Ascending aorta (tissue), 2 donors: ENCODE data around the gene NPTX1. TPM values are rescaled to one million over a fixed set of nuclear protein-coding genes. Genes with fewer than 3 reads are reported as not detected.
A peak's percentile ranks its signal among the peaks of the same experiment; 100 is the strongest.

Experiments used
- DNase-seq, 2 donors: peaks; one replicate each; pipeline ENCODE4 v3.0.0-alpha.2; 2019; ENCODE audit warnings: low spot score in 2 of 2
- H3K27ac ChIP-seq, 2 donors: fragments of 200-600 bp; sonication (generic); one replicate each; pipeline ENCODE4 v1.5.1; 2016 to 2017; ENCODE audit warnings: mild to moderate bottlenecking in 1 of 2
- H3K27me3 ChIP-seq: fragments of 200-600 bp; sonication (generic); one replicate; pipeline ENCODE4 v1.5.1; 2017
- H3K36me3 ChIP-seq, 2 donors: fragments of 200-600 bp; sonication (generic); one replicate each; pipeline ENCODE4 v1.5.1; 2016
- H3K4me1 ChIP-seq, 2 donors: fragments of 200-600 bp; sonication (generic); one replicate each; pipeline ENCODE4 v1.5.1; 2016 to 2017; ENCODE audit warnings: mild to moderate bottlenecking in 1 of 2
- H3K4me3 ChIP-seq, 2 donors: fragments of 200-600 bp; sonication (generic); one replicate each; pipeline ENCODE4 v1.5.1; 2016 to 2017; ENCODE audit warnings: mild to moderate bottlenecking in 1 of 2
- H3K9me3 ChIP-seq, 2 donors: fragments of 200-600 bp; sonication (generic); one replicate each; pipeline ENCODE4 v1.5.1; 2016
- intact Hi-C: fragments of 100-400 bp; cut with DNase I; formaldehyde crosslinking; loops from one replicate; pipeline ENCODE4 v1.15.1; 2023
- total RNA-seq: library from RNA; depleted of rRNA; stranded (reverse); fragments of >200 nt; gene quantifications from one replicate; pipeline ENCODE4 v1.1.0, GENCODE V29; 2016
- TF ChIP-seq, protein P1 (sequence below), 3 experiments: fragments of 200-600 bp in 2 of 3; fragments of 450-650 bp in 1 of 3; sonication (generic) in 2 of 3; IDR thresholded peaks; one replicate each; pipeline ENCODE4 v1.5.1; 2016 to 2019; ENCODE audit warnings: antibody characterized with exemption in 3 of 3, mild to moderate bottlenecking in 1 of 3, moderate library complexity in 1 of 3

The NPTX1 gene
- total RNA-seq, 1 donor from 2014 or later = not detected

DNA sequence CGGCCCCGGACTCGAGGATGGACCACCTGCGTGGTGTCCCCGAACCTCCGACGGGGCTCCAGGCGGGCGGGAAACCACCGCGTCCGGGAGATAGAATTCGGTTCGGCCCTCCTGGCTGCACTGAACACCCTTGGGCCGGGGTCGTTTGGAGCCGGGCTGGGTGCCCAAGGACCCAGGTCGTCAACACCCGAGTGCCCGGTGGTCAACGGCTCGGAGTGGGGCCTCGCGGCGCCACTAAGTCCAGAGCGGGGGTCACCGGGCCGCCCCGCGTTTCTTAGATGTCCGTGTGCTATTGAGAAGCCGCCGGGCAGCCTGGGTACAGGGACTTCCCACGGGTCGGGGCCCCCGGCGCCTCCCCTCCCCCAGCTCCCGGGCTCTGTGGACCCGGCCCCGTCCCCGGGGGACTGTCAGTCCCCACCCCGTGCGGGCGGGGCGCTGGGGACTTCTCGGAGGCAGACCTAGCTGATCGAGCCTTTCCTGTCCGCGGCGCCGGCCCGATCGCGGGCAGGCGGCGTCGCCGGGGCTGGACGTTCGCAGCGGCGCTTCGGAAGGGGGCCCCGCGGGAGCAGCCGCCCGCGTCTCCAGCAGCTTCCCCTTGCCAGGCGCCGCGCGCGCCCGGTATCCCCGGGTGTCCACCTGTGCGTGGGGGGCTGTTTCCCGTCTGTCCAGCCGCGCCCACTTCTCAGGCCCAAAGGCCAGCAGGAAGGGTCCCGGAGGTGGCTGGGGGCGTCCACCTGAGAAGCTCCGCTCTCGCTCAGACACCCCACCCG, 655 bp upstream of the NPTX1 start:
- TF ChIP-seq, protein P1, sequence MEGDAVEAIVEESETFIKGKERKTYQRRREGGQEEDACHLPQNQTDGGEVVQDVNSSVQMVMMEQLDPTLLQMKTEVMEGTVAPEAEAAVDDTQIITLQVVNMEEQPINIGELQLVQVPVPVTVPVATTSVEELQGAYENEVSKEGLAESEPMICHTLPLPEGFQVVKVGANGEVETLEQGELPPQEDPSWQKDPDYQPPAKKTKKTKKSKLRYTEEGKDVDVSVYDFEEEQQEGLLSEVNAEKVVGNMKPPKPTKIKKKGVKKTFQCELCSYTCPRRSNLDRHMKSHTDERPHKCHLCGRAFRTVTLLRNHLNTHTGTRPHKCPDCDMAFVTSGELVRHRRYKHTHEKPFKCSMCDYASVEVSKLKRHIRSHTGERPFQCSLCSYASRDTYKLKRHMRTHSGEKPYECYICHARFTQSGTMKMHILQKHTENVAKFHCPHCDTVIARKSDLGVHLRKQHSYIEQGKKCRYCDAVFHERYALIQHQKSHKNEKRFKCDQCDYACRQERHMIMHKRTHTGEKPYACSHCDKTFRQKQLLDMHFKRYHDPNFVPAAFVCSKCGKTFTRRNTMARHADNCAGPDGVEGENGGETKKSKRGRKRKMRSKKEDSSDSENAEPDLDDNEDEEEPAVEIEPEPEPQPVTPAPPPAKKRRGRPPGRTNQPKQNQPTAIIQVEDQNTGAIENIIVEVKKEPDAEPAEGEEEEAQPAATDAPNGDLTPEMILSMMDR (IDR thresholded peaks at IDR 0.05) = no peak
- Histone ChIP-seq H3K9me3 (no peaks in the 10 kb centered on the region), H3K4me3 (peak overlapping the region; percentile 56 to 60), H3K4me1 (peaks cover 21 to 34% of the 10 kb centered on the region in 2 donors), H3K27me3 (peaks cover 39% of the 10 kb centered on the region), H3K27ac (no peak overlapping the region), H3K36me3 (no peaks in the 10 kb centered on the region)
- intact Hi-C loops = no loop called here
- no peak for DNase-seq

DNA sequence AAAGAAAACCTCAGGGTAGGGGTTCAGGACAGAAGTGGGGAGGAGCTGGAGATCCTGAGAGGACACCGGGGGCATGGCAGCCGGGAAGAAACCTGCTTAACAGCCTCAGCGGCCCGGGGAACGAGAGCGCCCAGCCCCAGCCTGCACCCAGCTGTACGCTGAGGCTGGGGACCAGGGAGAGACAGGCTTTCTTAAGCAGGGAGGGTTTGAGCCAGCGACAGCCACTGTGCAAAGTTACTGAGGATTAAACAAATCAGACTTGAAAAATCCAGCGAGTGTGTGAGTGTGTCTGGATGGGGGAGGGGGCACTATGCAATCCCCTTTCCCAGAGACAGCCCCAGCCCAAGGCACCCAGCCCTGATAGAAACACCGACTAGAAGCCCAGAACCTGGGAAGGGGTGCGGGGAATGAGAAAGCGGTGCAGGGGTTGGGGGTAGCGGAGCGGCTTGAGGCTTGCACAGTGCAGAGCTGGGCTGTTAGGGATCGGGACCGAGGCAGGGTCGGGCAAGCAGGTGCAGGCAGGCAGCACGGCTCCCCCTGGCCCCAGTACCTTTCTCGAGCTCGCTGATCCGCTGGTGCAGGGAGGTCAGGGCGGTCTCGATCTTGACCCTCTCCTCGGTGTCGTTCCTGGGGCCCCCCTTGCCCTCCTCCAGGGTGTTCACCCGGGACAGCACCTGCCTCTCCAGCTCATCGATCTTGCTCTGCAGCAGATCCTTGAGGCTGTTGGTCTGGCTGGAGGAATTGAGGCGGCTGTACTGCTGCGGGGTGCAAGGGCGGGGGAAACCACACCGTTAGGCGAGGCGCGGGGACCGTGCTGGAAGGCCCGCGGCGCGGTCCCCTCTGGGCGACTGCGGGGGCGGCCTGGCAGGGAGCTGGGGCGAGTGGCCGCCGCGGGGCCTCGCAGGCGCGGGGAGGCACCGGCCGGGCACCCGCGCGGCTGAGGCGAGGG, 1.2 kb downstream of the NPTX1 start:
- Histone ChIP-seq H3K27me3 (peaks cover 35% of the 10 kb centered on the region), H3K9me3 (no peaks in the 10 kb centered on the region), H3K4me1 (peaks cover 21 to 34% of the 10 kb centered on the region in 2 donors), H3K27ac (no peak overlapping the region), H3K4me3 (peak overlapping the region; percentile 56 to 60), H3K36me3 (no peaks in the 10 kb centered on the region)
- TF ChIP-seq, protein P1 (IDR thresholded peaks at IDR 0.05) = no peak
- intact Hi-C loops = loop anchor here (5.0 kb wide), 1 partner anchor 38 kb away; no protein-coding TSS in a partner anchor
- no peak for DNase-seq

DNA sequence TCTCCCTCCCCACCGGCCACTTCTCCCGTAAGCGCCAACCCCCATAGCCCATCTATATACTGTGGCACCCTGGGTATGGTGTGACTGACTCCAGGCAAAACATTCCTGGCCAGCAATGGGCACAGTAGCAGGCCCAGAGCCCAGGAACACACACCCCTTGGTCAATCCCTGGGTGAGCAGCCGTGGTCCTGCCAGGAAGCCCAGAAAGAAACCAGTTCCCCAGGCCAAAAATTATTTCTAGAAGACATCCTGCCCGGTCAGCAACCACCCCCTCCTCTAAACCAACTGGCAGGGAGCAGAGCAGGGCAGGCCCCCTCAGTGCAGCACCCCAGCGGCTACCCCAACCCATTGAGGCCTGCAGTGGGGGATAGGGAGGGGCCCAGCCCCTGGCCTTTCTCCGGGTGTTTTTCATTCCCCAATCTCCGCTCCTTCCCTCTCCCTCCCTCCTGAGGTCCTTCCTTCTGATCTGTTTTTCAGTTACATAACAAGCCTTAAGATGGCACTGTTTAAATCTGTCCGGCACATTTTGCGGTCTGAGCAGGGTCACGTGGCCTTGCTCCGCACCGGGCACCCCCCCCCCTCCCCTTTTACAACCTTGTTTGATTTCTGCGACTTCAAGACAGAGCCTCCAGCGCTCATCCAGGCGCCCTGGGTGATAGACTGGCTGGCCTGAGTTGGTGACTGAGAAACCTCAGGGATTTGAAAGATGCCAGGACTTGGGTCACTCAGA, 2.0 kb downstream of the NPTX1 start:
- DNase-seq = no peak
- intact Hi-C loops = loop anchor here (5.0 kb wide), 1 partner anchor 37 kb away; no protein-coding TSS in a partner anchor
- peak overlapping the region in 1 of 2 donors; percentile 4 for H3K4me3 ChIP-seq

DNA sequence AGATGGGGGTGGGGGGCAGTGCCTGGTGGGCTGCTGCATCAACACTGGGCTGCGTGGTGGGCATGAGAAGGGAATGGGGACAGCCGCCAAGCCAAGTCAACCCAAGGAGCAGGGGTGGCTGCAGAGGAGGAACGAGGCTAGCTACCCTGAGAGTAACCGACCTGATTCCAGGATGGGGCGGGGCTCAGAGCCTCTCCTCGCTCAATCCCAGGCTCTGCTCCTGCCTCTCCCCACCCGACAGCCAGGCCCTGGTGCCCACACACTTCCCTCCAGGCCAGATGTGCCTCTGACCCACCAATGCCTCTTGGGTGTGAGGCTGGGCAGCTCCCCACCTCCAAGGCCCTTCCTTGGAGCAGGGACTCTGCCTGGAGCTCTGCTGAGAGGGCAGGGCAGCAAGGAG, 2.7 kb downstream of the NPTX1 start:
- no peaks in the 10 kb centered on the region for H3K9me3 ChIP-seq
- no peaks in the 10 kb centered on the region for H3K36me3 ChIP-seq
- TF ChIP-seq, protein P1 (IDR thresholded peaks at IDR 0.05) = no peak
- no peak overlapping the region for H3K27ac ChIP-seq
- no peak overlapping the region for H3K4me3 ChIP-seq
- peaks cover 31% of the 10 kb centered on the region for H3K27me3 ChIP-seq
- H3K4me1 ChIP-seq = peaks cover 21 to 34% of the 10 kb centered on the region in 2 donors
- DNase-seq = no peak
- intact Hi-C loops = loop anchor here (5.0 kb wide), 1 partner anchor 36 kb away; no protein-coding TSS in a partner anchor

More for the DNA sequence above, 2.0 kb downstream of the NPTX1 start:
- TF ChIP-seq, protein P1 (IDR thresholded peaks at IDR 0.05) = no peak
- Histone ChIP-seq H3K36me3 (no peaks in the 10 kb centered on the region), H3K27ac (no peak overlapping the region), H3K9me3 (no peaks in the 10 kb centered on the region), H3K27me3 (peaks cover 35% of the 10 kb centered on the region), H3K4me1 (peaks cover 21 to 34% of the 10 kb centered on the region in 2 donors)

DNA sequence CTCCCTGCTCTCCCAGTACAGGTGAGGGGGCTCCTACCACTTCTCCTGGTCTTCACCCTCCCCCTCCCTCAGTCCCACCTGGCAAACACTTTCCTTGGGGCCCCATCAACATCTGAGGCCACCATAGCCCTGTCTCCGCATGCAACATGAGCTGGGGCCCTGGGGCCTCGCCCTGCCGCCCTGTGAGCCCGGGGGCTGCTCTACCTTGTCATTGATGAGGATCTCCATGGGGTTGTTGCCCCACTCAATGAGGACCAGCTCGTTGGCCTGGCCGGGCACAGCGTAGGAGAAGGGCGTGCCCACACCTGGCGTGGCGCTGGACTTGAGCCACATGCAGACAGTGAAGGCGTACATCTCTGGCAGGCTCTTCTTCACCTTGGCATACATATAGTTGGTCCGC, 3.4 kb downstream of the NPTX1 start:
- DNase-seq = no peak
- H3K36me3 ChIP-seq = no peaks in the 10 kb centered on the region
- TF ChIP-seq, protein P1 (IDR thresholded peaks at IDR 0.05) = no peak
- H3K4me3 ChIP-seq = no peak overlapping the region
- H3K9me3 ChIP-seq = no peaks in the 10 kb centered on the region
- H3K27me3 ChIP-seq = peaks cover 31% of the 10 kb centered on the region
- H3K27ac ChIP-seq = no peak overlapping the region
- peaks cover 16 to 30% of the 10 kb centered on the region in 2 donors for H3K4me1 ChIP-seq
- intact Hi-C loops = loop anchor here (5.0 kb wide), 1 partner anchor 36 kb away; no protein-coding TSS in a partner anchor
